Kidney (tissue), 14 donors: ENCODE results near the gene PCDH9. TPM values are rescaled to one million over a fixed set of nuclear protein-coding genes. Genes with fewer than 3 reads are reported as not detected.

Source experiments
- DNase-seq, 5 donors: peaks; one replicate each; pipeline ENCODE4 v3.0.0-alpha.2; 2013 to 2020
- FAIRE-seq: peaks from 2 replicates; lab custom pipeline; 2012; peaks lifted over from hg19 to GRCh38; lab: Jason Lieb, UNC
- H3K27ac ChIP-seq, 2 donors: one replicate each; pipeline ENCODE4 v1.7.0; 2013; ENCODE audit warnings: low read depth in 2 of 2, low read length in 2 of 2, inconsistent platforms in 1 of 2
- H3K27me3 ChIP-seq: one replicate; pipeline ENCODE4 v1.7.1; 2013; ENCODE audit warnings: low read length, inconsistent platforms; ENCODE audit not compliant: control insufficient read depth, insufficient read depth
- H3K36me3 ChIP-seq, 3 donors: one replicate each; pipeline versions ENCODE4 v1.7.0 to v1.7.1; 2013; ENCODE audit warnings: low read length in 3 of 3, control low read depth in 1 of 3, inconsistent platforms in 1 of 3; ENCODE audit not compliant: insufficient read depth in 3 of 3, control insufficient read depth in 2 of 3
- H3K4me1 ChIP-seq, 3 donors: one replicate each; pipeline versions ENCODE4 v1.7.0 to v1.7.1; 2013; ENCODE audit warnings: low read length in 3 of 3, inconsistent platforms in 1 of 3, low read depth in 1 of 3; ENCODE audit not compliant: control insufficient read depth in 2 of 3, insufficient read depth in 2 of 3
- H3K4me3 ChIP-seq, 3 donors: one replicate each; pipeline versions ENCODE4 v1.7.0 to v1.8.1; 2013; ENCODE audit warnings: low read length in 3 of 3, control low read depth in 1 of 3, inconsistent platforms in 1 of 3
- H3K9ac ChIP-seq, 3 donors: one replicate each; pipeline versions ENCODE4 v1.7.0 to v1.7.1; 2013; ENCODE audit warnings: low read length in 3 of 3, control low read depth in 1 of 3, inconsistent platforms in 1 of 3
- H3K9me3 ChIP-seq, 3 donors: one replicate each; pipeline versions ENCODE4 v1.7.0 to v1.7.1; 2013; ENCODE audit warnings: low read length in 3 of 3, control low read depth in 1 of 3, inconsistent platforms in 1 of 3; ENCODE audit not compliant: control insufficient read depth in 2 of 3, insufficient read depth in 1 of 3
- intact Hi-C: fragments of 100-400 bp; cut with DNase I; formaldehyde crosslinking; loops from one replicate; pipeline ENCODE4 v1.11.1; 2022
- polyA plus RNA-seq: library from polyadenylated mRNA; stranded (reverse); fragments of 350-450 nt; fragmentation: Illumina TruSeq; extraction: RNeasy Lipid Tissue Mini Kit (QIAGEN cat#74804); gene quantifications from one replicate; pipeline ENCODE4 v1.2.3, GENCODE V29; 2014; ENCODE audit warnings: low read depth, low replicate concordance; ENCODE audit not compliant: insufficient read depth
- total RNA-seq: library from RNA; stranded (reverse); fragmentation: NEBNext Ultra II Directional; extraction: Animal tissue kit (Norgen Biotek cat#: 25700); gene quantifications from one replicate; pipeline ENCODE4 v1.2.1, GENCODE V29; 2021
- TF ChIP-seq, protein P1 (sequence below): IDR thresholded peaks from 3 replicates; pipeline ENCODE4 v1.5.1; 2012; ENCODE audit warnings: mild to moderate bottlenecking, moderate library complexity, borderline replicate concordance; ENCODE audit not compliant: insufficient read depth; ENCODE audit errors: extremely low read depth
- donor health status: control.
- donor health status: control.
- donor health status: control.
- donor health status: control.
- donor health status: control.
- donor health status: DM: yes; HTN: yes; CAD: no.
- donor health status: Normal renal cell carcinoma (clear cell type).

PCDH9 gene
- total and polyA plus RNA-seq, 2 donors from 2014 or later: 1.6 to 9.5 TPM

DNA sequence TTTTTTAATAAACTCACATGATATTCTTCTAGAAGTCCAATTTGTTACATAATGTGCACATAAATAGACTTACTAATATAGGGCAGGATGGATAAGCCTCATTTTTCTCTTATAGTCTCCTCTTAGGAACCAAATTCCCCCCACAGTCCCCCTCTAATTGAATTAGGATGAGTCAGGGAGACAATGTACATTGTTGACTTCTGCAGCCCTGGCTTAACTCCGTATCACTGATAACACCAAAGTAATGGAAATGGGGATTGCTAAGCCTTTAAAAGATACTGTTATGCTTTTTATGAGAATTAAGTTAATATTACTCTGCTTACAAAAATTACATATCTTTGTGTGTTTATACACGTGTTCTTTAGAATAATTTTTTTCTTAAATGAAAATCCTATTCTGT lies 5.1 kb upstream of the PCDH9 start:
- TF ChIP-seq, protein P1, sequence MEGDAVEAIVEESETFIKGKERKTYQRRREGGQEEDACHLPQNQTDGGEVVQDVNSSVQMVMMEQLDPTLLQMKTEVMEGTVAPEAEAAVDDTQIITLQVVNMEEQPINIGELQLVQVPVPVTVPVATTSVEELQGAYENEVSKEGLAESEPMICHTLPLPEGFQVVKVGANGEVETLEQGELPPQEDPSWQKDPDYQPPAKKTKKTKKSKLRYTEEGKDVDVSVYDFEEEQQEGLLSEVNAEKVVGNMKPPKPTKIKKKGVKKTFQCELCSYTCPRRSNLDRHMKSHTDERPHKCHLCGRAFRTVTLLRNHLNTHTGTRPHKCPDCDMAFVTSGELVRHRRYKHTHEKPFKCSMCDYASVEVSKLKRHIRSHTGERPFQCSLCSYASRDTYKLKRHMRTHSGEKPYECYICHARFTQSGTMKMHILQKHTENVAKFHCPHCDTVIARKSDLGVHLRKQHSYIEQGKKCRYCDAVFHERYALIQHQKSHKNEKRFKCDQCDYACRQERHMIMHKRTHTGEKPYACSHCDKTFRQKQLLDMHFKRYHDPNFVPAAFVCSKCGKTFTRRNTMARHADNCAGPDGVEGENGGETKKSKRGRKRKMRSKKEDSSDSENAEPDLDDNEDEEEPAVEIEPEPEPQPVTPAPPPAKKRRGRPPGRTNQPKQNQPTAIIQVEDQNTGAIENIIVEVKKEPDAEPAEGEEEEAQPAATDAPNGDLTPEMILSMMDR: no peak
- Histone ChIP-seq H3K27me3 (no peaks in the 10 kb centered on the region), H3K9ac (no peak overlapping the region), H3K27ac (no peak overlapping the region), H3K4me3 (peak overlapping the region in 1 of 3 donors; percentile 34), H3K9me3 (no peaks in the 10 kb centered on the region), H3K4me1 (peaks cover 0 to 5% (median 0%) of the 10 kb centered on the region in 3 donors), H3K36me3 (no peaks in the 10 kb centered on the region)
- FAIRE-seq (no peak), DNase-seq (no peak)
- intact Hi-C loops: no loop called here

DNA sequence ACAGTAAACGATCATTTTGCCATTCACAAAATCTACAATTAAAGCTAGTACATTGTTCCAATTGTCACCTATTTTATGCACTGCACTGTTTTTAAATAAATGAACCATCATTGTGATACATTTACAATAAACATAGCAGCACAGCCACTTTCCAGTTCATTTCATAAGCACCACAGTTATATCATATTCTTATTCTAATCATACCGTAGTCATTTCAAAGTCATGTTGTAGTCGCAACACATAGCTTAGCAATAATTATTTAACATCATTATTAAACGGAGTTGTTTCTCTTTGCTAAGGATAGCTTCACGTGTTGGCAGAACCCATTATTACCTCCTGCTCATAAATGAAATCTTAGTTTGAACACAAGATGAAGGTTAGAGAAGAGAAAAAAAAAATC lies 2.2 kb upstream of the PCDH9 start:
- TF ChIP-seq, protein P1: no peak
- Histone ChIP-seq H3K27me3 (no peaks in the 10 kb centered on the region), H3K27ac (peak overlapping the region; percentile 5 to 19), H3K9ac (peak overlapping the region in 1 of 3 donors; percentile 41), H3K4me3 (peak overlapping the region in 1 of 3 donors; percentile 17), H3K4me1 (peaks cover 0 to 5% (median 5%) of the 10 kb centered on the region in 3 donors), H3K36me3 (no peaks in the 10 kb centered on the region), H3K9me3 (no peaks in the 10 kb centered on the region)
- intact Hi-C loops: no loop called here
- FAIRE-seq (no peak), DNase-seq (no peak)

DNA sequence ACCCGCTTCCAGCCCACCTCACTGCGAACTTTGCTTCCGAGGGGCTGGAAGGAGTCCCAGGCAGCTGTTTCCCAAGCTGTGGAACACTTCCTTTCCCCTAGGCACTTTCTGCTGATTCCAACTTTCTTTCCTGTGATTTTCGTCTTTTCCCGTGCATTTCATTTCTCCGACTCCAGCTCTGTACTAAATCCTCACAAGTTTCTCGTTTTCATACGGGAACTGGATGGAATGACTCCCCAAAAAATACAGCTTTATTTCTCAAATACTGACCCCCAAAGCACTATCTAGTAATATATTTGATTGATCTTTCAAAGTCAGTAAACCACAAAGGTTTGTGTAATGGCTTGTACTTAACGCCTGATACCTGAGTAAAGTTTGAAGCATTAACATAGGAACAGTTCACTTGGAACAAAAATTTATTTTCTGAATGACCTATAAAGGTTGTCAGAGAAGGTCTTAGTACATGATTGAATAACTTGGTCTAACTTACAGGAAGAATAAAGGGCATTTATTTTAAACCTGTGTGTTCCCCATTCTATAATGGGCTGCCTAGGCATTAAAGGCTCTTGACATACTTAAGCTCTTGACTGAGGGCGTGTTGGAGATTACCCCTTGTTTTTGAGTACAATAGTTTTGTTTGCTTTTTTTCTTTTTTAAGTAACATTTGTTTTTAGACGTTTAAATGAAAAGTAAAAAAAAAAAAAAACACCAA lies 1.3 kb upstream of the PCDH9 start:
- peaks cover 0 to 5% (median 5%) of the 10 kb centered on the region in 3 donors for H3K4me1 ChIP-seq
- H3K9me3 ChIP-seq: no peaks in the 10 kb centered on the region
- H3K36me3 ChIP-seq: no peaks in the 10 kb centered on the region
- DNase-seq (no peak), FAIRE-seq (no peak)
- TF ChIP-seq, protein P1: no peak
- H3K9ac ChIP-seq: peak overlapping the region; percentile 88 to 91 (median 90)
- no peaks in the 10 kb centered on the region for H3K27me3 ChIP-seq
- H3K27ac ChIP-seq: peak overlapping the region; percentile 87 to 97
- intact Hi-C loops: no loop called here
- peak overlapping the region; percentile 92 to 95 (median 95) for H3K4me3 ChIP-seq
